C4-2B (cell line): ENCODE data around the gene SH3GL1.

Experiments
- CTCF ChIP-seq: fragments of 450-650 bp; conservative IDR thresholded peaks from 2 replicates; pipeline ENCODE4 v1.5.1; 2017; ENCODE audit warnings: mild to moderate bottlenecking
- ZFX ChIP-seq: fragments of 450-650 bp; IDR thresholded peaks from 2 replicates; pipeline ENCODE4 v1.6.1; 2017

DNA sequence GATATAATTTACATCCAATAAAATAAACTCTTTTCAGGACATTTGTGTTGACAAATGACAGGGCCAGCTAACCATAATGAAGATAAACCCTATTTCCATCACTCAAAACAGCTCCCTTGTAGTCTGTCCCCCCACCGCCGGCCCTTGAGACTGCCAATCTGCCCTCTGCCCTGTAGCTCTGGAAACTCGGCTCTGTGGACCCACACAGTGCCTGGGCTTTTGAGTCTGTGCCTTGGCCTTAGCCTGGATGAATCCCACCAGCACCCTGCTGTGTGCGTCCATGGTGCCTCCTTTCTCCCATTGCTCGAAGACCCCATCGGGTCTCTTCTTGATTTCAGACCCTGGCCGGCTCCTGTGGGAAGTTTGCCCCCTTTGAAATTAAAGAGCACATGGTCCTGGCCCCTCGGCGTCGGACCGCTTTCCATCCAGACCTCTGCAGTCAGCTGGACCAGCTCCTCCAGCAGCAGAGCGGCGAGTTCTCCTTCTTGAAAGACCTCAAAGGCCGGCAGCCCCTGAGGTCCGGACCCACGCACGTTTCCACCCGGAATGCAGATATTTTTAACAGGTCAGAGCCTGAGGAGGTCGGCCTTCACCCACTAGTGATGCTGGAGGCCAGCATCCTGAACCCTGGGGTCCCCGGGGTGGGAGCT is 28.1 kb upstream of the SH3GL1 start:
- TF ChIP-seq CTCF = no peak
- TF ChIP-seq ZFX = no peak
